Testis (tissue), 3 donors: ENCODE results near the gene CNTRL. TPM values are rescaled to one million over a fixed set of nuclear protein-coding genes. Genes with fewer than 3 reads are reported as not detected.

ENCODE experiments used
- DNase-seq: peaks from one replicate; pipeline ENCODE4 v3.0.0-alpha.2; 2019
- H3K27ac ChIP-seq, 2 donors: fragments of 200-600 bp; sonication (generic); one replicate each; pipeline ENCODE4 v1.5.1; 2019
- H3K27me3 ChIP-seq: fragments of 200-600 bp; sonication (generic); one replicate; pipeline ENCODE4 v1.5.1; 2019
- H3K36me3 ChIP-seq: fragments of 200-600 bp; sonication (generic); one replicate; pipeline ENCODE4 v1.5.1; 2017; ENCODE audit warnings: low read depth; ENCODE audit errors: missing control alignments
- H3K4me1 ChIP-seq: fragments of 200-600 bp; sonication (generic); one replicate; pipeline ENCODE4 v1.5.1; 2019
- H3K4me3 ChIP-seq, 2 donors: fragments of 200-600 bp; sonication (generic); one replicate each; pipeline ENCODE4 v1.5.1; 2017 to 2019
- H3K9me3 ChIP-seq: fragments of 200-600 bp; sonication (generic); one replicate; pipeline ENCODE4 v1.5.1; 2017
- POLR2A ChIP-seq: fragments of 450-650 bp; IDR thresholded peaks from one replicate; pipeline ENCODE4 v1.6.1; 2017; ENCODE audit warnings: antibody characterized with exemption, mild to moderate bottlenecking, moderate library complexity
- WGBS, 2 donors: methylation state at CpG; one replicate each; pipeline ENCODE4 v1.1.5; 2018; 5-methylcytosine and 5-hydroxymethylcytosine counted together
- intact Hi-C: fragments of 100-400 bp; cut with DNase I; formaldehyde crosslinking; loops from one replicate; pipeline ENCODE4 v1.15.1; 2023; ENCODE audit warnings: low total_unique reads
- polyA plus RNA-seq: library from polyadenylated mRNA; stranded (reverse); fragments of 350-450 nt; fragmentation: Illumina TruSeq; extraction: RNeasy Lipid Tissue Mini Kit (QIAGEN cat#74804); gene quantifications from one replicate; pipeline ENCODE4 v1.2.3, GENCODE V29; 2014; ENCODE audit warnings: low read depth, low replicate concordance; ENCODE audit not compliant: insufficient read depth
- total RNA-seq, 2 donors: library from RNA; depleted of rRNA; stranded (reverse); fragments of >200 nt; gene quantifications; one replicate each; pipeline ENCODE4 v1.2.3, GENCODE V29; 2016
- TF ChIP-seq, protein P1 (sequence below), 3 experiments: fragments of 450-650 bp in 2 of 3; fragments of 200-600 bp in 1 of 3; sonication (generic) in 1 of 3; IDR thresholded peaks; one replicate each; pipeline ENCODE4 v1.5.1; 2016 to 2019; ENCODE audit warnings: antibody characterized with exemption in 3 of 3, mild to moderate bottlenecking in 2 of 3, moderate library complexity in 1 of 3

CNTRL gene
- total and polyA plus RNA-seq, 3 donors from 2014 or later, result 42.4 to 94.7 (median 57.7) TPM

DNA sequence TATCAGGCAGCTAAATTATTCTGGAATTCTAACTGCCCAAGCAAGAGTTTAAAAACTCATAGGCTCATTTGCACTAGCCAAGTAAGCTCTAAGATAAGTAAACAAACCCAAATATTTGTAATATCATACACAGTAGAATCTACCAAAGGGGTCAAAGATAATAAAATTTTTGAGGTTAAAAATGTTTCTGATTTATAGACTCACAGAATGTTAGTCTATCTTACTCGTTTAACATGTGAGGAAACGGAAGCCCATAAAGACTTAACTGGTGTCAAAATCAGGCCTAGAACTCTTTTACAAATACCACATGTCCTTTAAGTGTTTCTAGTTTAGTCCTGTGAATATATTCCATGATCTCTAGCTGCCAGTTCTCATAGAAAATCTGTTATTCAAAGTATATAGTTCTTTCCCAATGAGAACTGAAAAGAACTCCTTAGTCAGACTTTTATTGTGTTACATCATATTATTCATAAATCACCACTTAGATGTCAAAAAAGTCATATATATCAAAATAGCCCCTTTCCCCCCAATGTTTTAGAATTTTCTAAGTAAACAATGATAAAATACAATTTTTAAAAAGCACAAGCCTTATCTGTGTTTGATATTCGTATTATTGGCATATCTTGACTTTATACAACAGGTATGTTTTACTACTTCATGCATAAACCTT is 113.0 kb downstream of the CNTRL start:
- H3K9me3 ChIP-seq, result no peaks in the 10 kb centered on the region
- no peak overlapping the region for H3K27ac ChIP-seq
- WGBS, 2 donors, result 56 to 64% methylated on average over 3 of the region's 3 CpGs
- H3K4me3 ChIP-seq, result no peak overlapping the region
- TF ChIP-seq, protein P1, sequence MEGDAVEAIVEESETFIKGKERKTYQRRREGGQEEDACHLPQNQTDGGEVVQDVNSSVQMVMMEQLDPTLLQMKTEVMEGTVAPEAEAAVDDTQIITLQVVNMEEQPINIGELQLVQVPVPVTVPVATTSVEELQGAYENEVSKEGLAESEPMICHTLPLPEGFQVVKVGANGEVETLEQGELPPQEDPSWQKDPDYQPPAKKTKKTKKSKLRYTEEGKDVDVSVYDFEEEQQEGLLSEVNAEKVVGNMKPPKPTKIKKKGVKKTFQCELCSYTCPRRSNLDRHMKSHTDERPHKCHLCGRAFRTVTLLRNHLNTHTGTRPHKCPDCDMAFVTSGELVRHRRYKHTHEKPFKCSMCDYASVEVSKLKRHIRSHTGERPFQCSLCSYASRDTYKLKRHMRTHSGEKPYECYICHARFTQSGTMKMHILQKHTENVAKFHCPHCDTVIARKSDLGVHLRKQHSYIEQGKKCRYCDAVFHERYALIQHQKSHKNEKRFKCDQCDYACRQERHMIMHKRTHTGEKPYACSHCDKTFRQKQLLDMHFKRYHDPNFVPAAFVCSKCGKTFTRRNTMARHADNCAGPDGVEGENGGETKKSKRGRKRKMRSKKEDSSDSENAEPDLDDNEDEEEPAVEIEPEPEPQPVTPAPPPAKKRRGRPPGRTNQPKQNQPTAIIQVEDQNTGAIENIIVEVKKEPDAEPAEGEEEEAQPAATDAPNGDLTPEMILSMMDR (IDR thresholded peaks at IDR 0.05), result no peak
- TF ChIP-seq POLR2A, result no peak
- intact Hi-C loops, result no loop called here
- peaks cover 8% of the 10 kb centered on the region for H3K4me1 ChIP-seq
- no peaks in the 10 kb centered on the region for H3K27me3 ChIP-seq
- no peak for DNase-seq
- no peaks in the 10 kb centered on the region for H3K36me3 ChIP-seq

DNA sequence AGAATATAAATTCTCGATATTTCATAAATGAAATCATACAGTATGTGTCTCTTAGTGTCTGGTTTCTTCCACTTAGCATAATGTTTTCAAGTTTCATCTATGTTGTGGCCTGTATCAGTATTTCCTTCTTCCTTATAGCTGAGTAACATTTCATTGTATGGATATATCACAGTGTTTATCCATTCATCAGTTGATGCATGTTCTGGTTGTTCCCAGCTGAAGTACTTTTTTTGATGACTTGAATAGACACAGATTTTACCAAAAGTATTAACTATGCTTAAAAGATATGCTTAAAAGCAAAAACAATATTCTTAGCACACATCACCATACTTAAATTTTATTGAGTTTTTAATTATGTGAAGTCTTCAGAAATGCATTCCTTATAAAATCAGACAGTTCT is 114.3 kb downstream of the CNTRL start:
- no peak for TF ChIP-seq POLR2A
- TF ChIP-seq, protein P1 (IDR thresholded peaks at IDR 0.05), result no peak
- Histone ChIP-seq H3K27me3 (no peaks in the 10 kb centered on the region), H3K9me3 (no peaks in the 10 kb centered on the region), H3K27ac (no peak overlapping the region), H3K4me3 (no peak overlapping the region), H3K4me1 (peaks cover 8% of the 10 kb centered on the region), H3K36me3 (no peaks in the 10 kb centered on the region)
- intact Hi-C loops, result no loop called here
- no peak for DNase-seq
- whole genome bisulfite sequencing, 2 donors, result 84 to 98% methylated on average over 1 of the region's 1 CpG

DNA sequence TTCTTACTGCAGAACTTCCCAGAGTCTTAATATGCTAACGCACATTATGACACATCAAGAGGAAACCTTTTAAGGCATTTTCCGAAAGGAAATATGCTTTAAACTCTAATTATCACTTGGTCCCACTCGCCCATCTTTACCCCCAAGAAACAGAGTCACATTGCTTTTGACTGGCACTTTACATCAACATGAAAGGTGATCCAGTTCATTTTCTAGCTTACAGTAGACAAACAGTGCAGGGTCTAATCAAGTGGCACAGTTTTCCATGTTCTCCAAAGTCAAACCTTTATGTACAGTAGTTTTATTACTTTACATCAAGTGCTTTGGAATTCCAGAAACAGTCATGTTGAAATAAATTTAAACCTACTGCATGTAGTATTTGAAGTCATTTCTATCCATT is 114.9 kb downstream of the CNTRL start:
- WGBS, 2 donors, result 91 to 94% methylated on average over 3 of the region's 3 CpGs
- H3K36me3 ChIP-seq, result no peaks in the 10 kb centered on the region
- H3K9me3 ChIP-seq, result no peaks in the 10 kb centered on the region
- no peak for DNase-seq
- no peak overlapping the region for H3K4me3 ChIP-seq
- TF ChIP-seq, protein P1 (IDR thresholded peaks at IDR 0.05), result no peak
- TF ChIP-seq POLR2A, result no peak
- peaks cover 8% of the 10 kb centered on the region for H3K4me1 ChIP-seq
- intact Hi-C loops, result no loop called here
- H3K27ac ChIP-seq, result no peak overlapping the region
- H3K27me3 ChIP-seq, result no peaks in the 10 kb centered on the region

DNA sequence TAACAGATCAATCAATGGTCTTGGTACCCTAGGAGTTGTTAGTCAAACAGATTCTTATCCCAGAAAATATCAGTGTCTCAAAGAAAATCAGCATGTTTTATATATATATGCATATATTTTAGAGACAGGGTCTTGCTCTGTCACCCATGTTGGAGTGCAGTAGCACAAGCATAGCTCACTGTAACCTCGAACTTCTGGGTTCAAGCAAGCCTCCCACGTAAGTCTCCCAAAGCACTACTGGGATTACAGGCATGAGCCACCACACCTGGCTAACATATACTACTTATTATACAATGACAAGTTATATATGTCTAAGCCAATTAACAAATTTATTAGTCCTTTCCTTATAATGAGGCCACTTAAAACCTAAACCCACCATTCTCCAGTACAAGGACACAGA is 116.5 kb downstream of the CNTRL start:
- Histone ChIP-seq H3K9me3 (no peaks in the 10 kb centered on the region), H3K4me1 (peaks cover 17% of the 10 kb centered on the region), H3K36me3 (no peaks in the 10 kb centered on the region), H3K27me3 (no peaks in the 10 kb centered on the region), H3K27ac (no peak overlapping the region), H3K4me3 (no peak overlapping the region)
- 80 to 85% methylated on average over 2 of the region's 2 CpGs for WGBS, 2 donors
- TF ChIP-seq, protein P1 (IDR thresholded peaks at IDR 0.05), result no peak
- TF ChIP-seq POLR2A, result no peak
- no peak for DNase-seq
- intact Hi-C loops, result no loop called here

DNA sequence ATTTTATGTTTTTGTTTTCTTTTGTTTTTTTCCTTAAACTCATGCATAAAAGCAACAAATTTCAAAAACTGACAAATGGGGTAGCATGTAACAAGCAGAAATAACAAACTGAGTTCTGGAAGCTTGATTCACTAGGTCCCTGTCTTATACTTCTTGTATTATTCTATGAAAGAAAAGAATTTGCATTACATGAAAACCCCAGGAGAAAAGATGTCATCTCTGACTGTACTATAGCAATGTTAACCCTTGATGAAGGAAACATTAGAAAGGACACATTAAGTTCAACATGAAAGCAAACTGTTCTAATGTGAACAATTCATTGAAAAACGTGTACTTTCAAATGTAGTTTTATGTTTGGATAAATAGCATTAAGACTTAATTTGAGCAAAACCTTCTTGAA is 117.8 kb downstream of the CNTRL start:
- no peak for DNase-seq
- 41 to 61% methylated on average over 1 of the region's 1 CpG for WGBS, 2 donors
- TF ChIP-seq, protein P1 (IDR thresholded peaks at IDR 0.05), result no peak
- no peak for TF ChIP-seq POLR2A
- intact Hi-C loops, result no loop called here
- H3K9me3 ChIP-seq, result no peaks in the 10 kb centered on the region
- no peaks in the 10 kb centered on the region for H3K27me3 ChIP-seq
- H3K4me1 ChIP-seq, result peaks cover 14% of the 10 kb centered on the region
- no peak overlapping the region for H3K4me3 ChIP-seq
- H3K36me3 ChIP-seq, result no peaks in the 10 kb centered on the region
- no peak overlapping the region for H3K27ac ChIP-seq
